ENCODE results near the gene RFC4. TPM values are rescaled to one million over a fixed set of nuclear protein-coding genes. Genes with fewer than 3 reads are reported as not detected.

RFC4 gene
- total RNA-seq, 1 donor from 2014 or later, result 13.1 TPM

GRCh38 chr3:186844908-186845307 lies 38.6 kb upstream of the RFC4 start:
- FAIRE-seq, result no peak
- no peak overlapping the region for H3K27ac Mint-ChIP-seq (ENCODE audit: unreplicated experiment)

GRCh38 chr3:186843039-186843432 lies 36.8 kb upstream of the RFC4 start:
- Mint-ChIP-seq H3K36me3 (ENCODE audit: low read depth, unreplicated experiment) (no peaks in the 10 kb centered on the region), H3K27me3 (ENCODE audit: low read depth, unreplicated experiment) (peaks cover 24% of the 10 kb centered on the region), H3K27ac (ENCODE audit: unreplicated experiment) (no peak overlapping the region), H3K4me3 (ENCODE audit: unreplicated experiment) (no peak overlapping the region), H3K4me1 (ENCODE audit: low read depth, unreplicated experiment) (no peaks in the 10 kb centered on the region), H3K9me3 (ENCODE audit: unreplicated experiment) (no peaks in the 10 kb centered on the region)
- DNase-seq (ENCODE audit: low read depth) (no peak), FAIRE-seq (no peak)
- no peak overlapping the region for H3K27ac ChIP-seq (ENCODE audit: low read depth, low read length)
- no peaks in the 10 kb centered on the region for H3K36me3 ChIP-seq (ENCODE audit: insufficient read depth, low read length)
- H3K9ac ChIP-seq (ENCODE audit: low read length), result no peak overlapping the region
- no peaks in the 10 kb centered on the region for H3K4me1 ChIP-seq (ENCODE audit: insufficient read depth, low read length)
- no peak for TF ChIP-seq EZH2 (IDR thresholded peaks at IDR 0.05; ENCODE audit: insufficient read depth, low read length)
- TF ChIP-seq CTCF (IDR thresholded peaks at IDR 0.05; ENCODE audit: insufficient read depth, low read depth, low read length), result no peak
- H3K9me3 ChIP-seq (ENCODE audit: insufficient read depth, low read depth, low read length), result no peaks in the 10 kb centered on the region
- H3K4me3 ChIP-seq (ENCODE audit: insufficient read depth, low read depth, low read length), result no peak overlapping the region
- H2AFZ ChIP-seq (ENCODE audit: low read depth, low read length), result no peak overlapping the region
- no peaks in the 10 kb centered on the region for H4K20me1 ChIP-seq (ENCODE audit: insufficient read depth, low read length)
- peaks cover 27% of the 10 kb centered on the region for H3K27me3 ChIP-seq (ENCODE audit: insufficient read depth, low read length)
- H3K79me2 ChIP-seq (ENCODE audit: insufficient read depth, low read length), result no peaks in the 10 kb centered on the region
- H3K4me2 ChIP-seq (ENCODE audit: low read length), result no peak overlapping the region

More at GRCh38 chr3:186844908-186845307, 38.6 kb upstream of the RFC4 start:
- H3K36me3 Mint-ChIP-seq (ENCODE audit: low read depth, unreplicated experiment), result no peaks in the 10 kb centered on the region
- H3K9me3 Mint-ChIP-seq (ENCODE audit: unreplicated experiment), result no peaks in the 10 kb centered on the region
- H3K4me3 Mint-ChIP-seq (ENCODE audit: unreplicated experiment), result no peak overlapping the region
- DNase-seq (ENCODE audit: low read depth), result no peak
- Histone ChIP-seq H3K9me3 (ENCODE audit: insufficient read depth, low read depth, low read length) (no peaks in the 10 kb centered on the region), H3K4me3 (ENCODE audit: insufficient read depth, low read depth, low read length) (no peak overlapping the region), H3K4me2 (ENCODE audit: low read length) (no peak overlapping the region), H3K27me3 (ENCODE audit: insufficient read depth, low read length) (peaks cover 32% of the 10 kb centered on the region), H3K27ac (ENCODE audit: low read depth, low read length) (no peak overlapping the region), H2AFZ (ENCODE audit: low read depth, low read length) (no peak overlapping the region), H3K4me1 (ENCODE audit: insufficient read depth, low read length) (no peaks in the 10 kb centered on the region), H4K20me1 (ENCODE audit: insufficient read depth, low read length) (no peaks in the 10 kb centered on the region), H3K79me2 (ENCODE audit: insufficient read depth, low read length) (no peaks in the 10 kb centered on the region), H3K36me3 (ENCODE audit: insufficient read depth, low read length) (no peaks in the 10 kb centered on the region), H3K9ac (ENCODE audit: low read length) (no peak overlapping the region)
- H3K4me1 Mint-ChIP-seq (ENCODE audit: low read depth, unreplicated experiment), result no peaks in the 10 kb centered on the region
- H3K27me3 Mint-ChIP-seq (ENCODE audit: low read depth, unreplicated experiment), result peaks cover 24% of the 10 kb centered on the region
- TF ChIP-seq EZH2 (IDR thresholded peaks at IDR 0.05; ENCODE audit: insufficient read depth, low read length) (no peak), CTCF (IDR thresholded peaks at IDR 0.05; ENCODE audit: insufficient read depth, low read depth, low read length) (no peak)

GRCh38 chr3:186842426-186843038 lies 36.2 kb upstream of the RFC4 start, which contains the start of gene ADIPOQ:
ADIPOQ (plus strand) TSS chr3:186842710; CDS start chr3:186853059, 10,349 bp downstream.
- FAIRE-seq, result no peak
- no peaks in the 10 kb centered on the region for H3K4me1 Mint-ChIP-seq (ENCODE audit: low read depth, unreplicated experiment)

More at GRCh38 chr3:186842426-186843038, 36.2 kb upstream of the RFC4 start, which contains the start of gene ADIPOQ:
- H3K79me2 ChIP-seq (ENCODE audit: insufficient read depth, low read length), result no peaks in the 10 kb centered on the region
- no peak within 1 kb of the TSS for H3K27ac ChIP-seq (ENCODE audit: low read depth, low read length)
- no peak within 1 kb of the TSS for H3K4me3 ChIP-seq (ENCODE audit: insufficient read depth, low read depth, low read length)
- no peak within 1 kb of the TSS for H3K9ac ChIP-seq (ENCODE audit: low read length)
- no peak for DNase-seq (ENCODE audit: low read depth)
- H3K4me1 ChIP-seq (ENCODE audit: insufficient read depth, low read length), result no peaks in the 10 kb centered on the region
- H3K9me3 Mint-ChIP-seq (ENCODE audit: unreplicated experiment), result no peaks in the 10 kb centered on the region
- H3K9me3 ChIP-seq (ENCODE audit: insufficient read depth, low read depth, low read length), result no peaks in the 10 kb centered on the region
- no peaks in the 10 kb centered on the region for H4K20me1 ChIP-seq (ENCODE audit: insufficient read depth, low read length)
- H3K4me2 ChIP-seq (ENCODE audit: low read length), result no peak within 1 kb of the TSS
- peaks cover 26% of the 10 kb centered on the region for H3K27me3 ChIP-seq (ENCODE audit: insufficient read depth, low read length)
- no peak within 1 kb of the TSS for H3K4me3 Mint-ChIP-seq (ENCODE audit: unreplicated experiment)
- H2AFZ ChIP-seq (ENCODE audit: low read depth, low read length), result no peak within 1 kb of the TSS
- no peaks in the 10 kb centered on the region for H3K36me3 ChIP-seq (ENCODE audit: insufficient read depth, low read length)
- H3K27ac Mint-ChIP-seq (ENCODE audit: unreplicated experiment), result no peak within 1 kb of the TSS
- H3K27me3 Mint-ChIP-seq (ENCODE audit: low read depth, unreplicated experiment), result peaks cover 24% of the 10 kb centered on the region
- H3K36me3 Mint-ChIP-seq (ENCODE audit: low read depth, unreplicated experiment), result no peaks in the 10 kb centered on the region
- no peak for TF ChIP-seq EZH2 (IDR thresholded peaks at IDR 0.05; ENCODE audit: insufficient read depth, low read length)
- TF ChIP-seq CTCF (IDR thresholded peaks at IDR 0.05; ENCODE audit: insufficient read depth, low read depth, low read length), result no peak

Measured in astrocyte (in vitro differentiated cells and primary cell).